ENCODE results near the gene SLC4A3. TPM values are rescaled to one million over a fixed set of nuclear protein-coding genes. Genes with fewer than 3 reads are reported as not detected.
A peak's percentile ranks its signal among the peaks of the same experiment; 100 is the strongest.

Gene SLC4A3
- total RNA-seq, 1 donor from 2014 or later, result 0.88 TPM

- TF ChIP-seq EZH2phosphoT487 (IDR thresholded peaks at IDR 0.05) (no peak), CTCF (IDR thresholded peaks at IDR 0.05) (no peak), EZH2 (IDR thresholded peaks at IDR 0.05) (no peak)
- no peak overlapping the region for H3K4me3 ChIP-seq
Observed at GRCh38 chr2:219643084-219643473, 15.6 kb downstream of the SLC4A3 start.

GRCh38 chr2:219643788-219644398, 16.5 kb downstream of the SLC4A3 start:
- Histone ChIP-seq H3K4me1 (peaks cover 13% of the 10 kb centered on the region), H3K36me3 (no peaks in the 10 kb centered on the region), H3K27me3 (peaks cover 11% of the 10 kb centered on the region), H3K9ac (no peak overlapping the region), H4K20me1 (ENCODE audit: low read depth) (no peaks in the 10 kb centered on the region), H3K4me3 (no peak overlapping the region), H3K27ac (no peak overlapping the region), H2AFZ (replicated peaks) (no peak overlapping the region), H3K79me2 (ENCODE audit: low read depth) (no peaks in the 10 kb centered on the region), H3K9me3 (ENCODE audit: low read depth) (no peaks in the 10 kb centered on the region), H3K4me2 (no peak overlapping the region), H3F3A (ENCODE audit: low read depth) (no peaks in the 10 kb centered on the region)
- no peaks in the 10 kb centered on the region for H3K9me3 Mint-ChIP-seq
- H3K27ac Mint-ChIP-seq, result peak overlapping the region; percentile 74
- no peaks in the 10 kb centered on the region for H3K36me3 Mint-ChIP-seq
- H3K4me1 Mint-ChIP-seq, result peaks cover 29% of the 10 kb centered on the region
- H3K27me3 Mint-ChIP-seq (ENCODE audit: insufficient read depth, low read depth), result peaks cover 15% of the 10 kb centered on the region
- no peak for TF ChIP-seq EZH2 (IDR thresholded peaks at IDR 0.05)
- TF ChIP-seq EZH2phosphoT487 (IDR thresholded peaks at IDR 0.05), result no peak
- no peak for TF ChIP-seq CTCF (IDR thresholded peaks at IDR 0.05)
- H3K4me3 Mint-ChIP-seq, result no peak overlapping the region
- DNase-seq (ENCODE audit: low spot score), result no peak

More at GRCh38 chr2:219643084-219643473, 15.6 kb downstream of the SLC4A3 start:
- peaks cover 13% of the 10 kb centered on the region for H3K4me1 ChIP-seq
- H3K27ac ChIP-seq, result no peak overlapping the region
- DNase-seq (ENCODE audit: low spot score), result no peak
- H3K9ac ChIP-seq, result no peak overlapping the region
- no peaks in the 10 kb centered on the region for H3K9me3 ChIP-seq (ENCODE audit: low read depth)
- H3K27ac Mint-ChIP-seq, result no peak overlapping the region
- peak overlapping the region; percentile 60 for H3K4me3 Mint-ChIP-seq
- H4K20me1 ChIP-seq (ENCODE audit: low read depth), result no peaks in the 10 kb centered on the region
- H3K27me3 ChIP-seq, result peaks cover 11% of the 10 kb centered on the region
- peaks cover 29% of the 10 kb centered on the region for H3K4me1 Mint-ChIP-seq
- H3K27me3 Mint-ChIP-seq (ENCODE audit: insufficient read depth, low read depth), result peaks cover 11% of the 10 kb centered on the region
- no peaks in the 10 kb centered on the region for H3F3A ChIP-seq (ENCODE audit: low read depth)
- no peaks in the 10 kb centered on the region for H3K9me3 Mint-ChIP-seq
- no peak overlapping the region for H2AFZ ChIP-seq (replicated peaks)
- H3K36me3 Mint-ChIP-seq, result no peaks in the 10 kb centered on the region
- H3K79me2 ChIP-seq (ENCODE audit: low read depth), result no peaks in the 10 kb centered on the region
- peak overlapping the region; percentile 38 for H3K4me2 ChIP-seq
- H3K36me3 ChIP-seq, result no peaks in the 10 kb centered on the region

GRCh38 chr2:219644801-219645480, 17.5 kb downstream of the SLC4A3 start:
- Mint-ChIP-seq H3K9me3 (no peaks in the 10 kb centered on the region), H3K27me3 (ENCODE audit: insufficient read depth, low read depth) (peaks cover 15% of the 10 kb centered on the region), H3K4me3 (no peak overlapping the region), H3K36me3 (no peaks in the 10 kb centered on the region), H3K27ac (no peak overlapping the region), H3K4me1 (peaks cover 29% of the 10 kb centered on the region)
- H3F3A ChIP-seq (ENCODE audit: low read depth), result no peaks in the 10 kb centered on the region
- no peak overlapping the region for H3K9ac ChIP-seq
- no peak overlapping the region for H2AFZ ChIP-seq (replicated peaks)
- no peaks in the 10 kb centered on the region for H3K36me3 ChIP-seq
- no peaks in the 10 kb centered on the region for H3K79me2 ChIP-seq (ENCODE audit: low read depth)
- H3K27ac ChIP-seq, result no peak overlapping the region
- peaks cover 13% of the 10 kb centered on the region for H3K4me1 ChIP-seq
- no peak for TF ChIP-seq CTCF (IDR thresholded peaks at IDR 0.05)
- no peak for TF ChIP-seq EZH2phosphoT487 (IDR thresholded peaks at IDR 0.05)
- no peak for TF ChIP-seq EZH2 (IDR thresholded peaks at IDR 0.05)
- no peak overlapping the region for H3K4me3 ChIP-seq
- no peaks in the 10 kb centered on the region for H4K20me1 ChIP-seq (ENCODE audit: low read depth)
- no peaks in the 10 kb centered on the region for H3K9me3 ChIP-seq (ENCODE audit: low read depth)
- no peak overlapping the region for H3K4me2 ChIP-seq
- peaks cover 11% of the 10 kb centered on the region for H3K27me3 ChIP-seq
- DNase-seq (ENCODE audit: low spot score), result no peak

Measured in neural progenitor cell (in vitro differentiated cells).